Epithelial cell of prostate (primary cell): ENCODE measurements around the gene ALG1L2.
"Not testable (repeated sequence)": the region's sequence is repeated elsewhere in the genome, so short reads cannot be mapped to it uniquely, and the experiment has no call there.

Experiments
- DNase-seq: peaks from one replicate; pipeline ENCODE4 v3.0.0-alpha.2; 2011; ENCODE audit warnings: low read depth, low spot score
- H3K27ac ChIP-seq: fragments of 450-650 bp; 2 replicates; pipeline ENCODE4 v1.5.1; 2017; ENCODE audit warnings: mild to moderate bottlenecking

Gene ALG1L2

DNA sequence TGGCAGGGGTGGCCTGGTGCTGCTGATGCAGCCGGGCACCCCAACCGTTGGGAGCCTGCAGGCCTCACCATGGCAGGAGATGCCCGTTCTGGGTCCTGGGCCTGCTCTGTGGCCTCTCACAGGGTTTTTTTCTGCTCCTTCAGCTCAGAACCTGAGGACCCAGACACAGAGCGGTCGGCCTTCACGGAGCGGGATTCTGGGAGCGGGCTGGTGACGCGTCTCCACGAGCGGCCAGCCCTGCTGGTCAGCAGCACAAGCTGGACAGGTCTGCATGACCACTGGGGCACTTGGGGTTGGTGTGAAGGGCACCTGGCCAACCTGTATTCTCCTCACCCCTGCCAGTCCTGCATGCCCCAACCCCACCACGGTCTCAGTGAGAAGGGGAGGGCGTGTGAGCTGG lies 10.3 kb downstream of the ALG1L2 start:
- no peak overlapping the region for H3K27ac ChIP-seq
- no peak for DNase-seq

DNA sequence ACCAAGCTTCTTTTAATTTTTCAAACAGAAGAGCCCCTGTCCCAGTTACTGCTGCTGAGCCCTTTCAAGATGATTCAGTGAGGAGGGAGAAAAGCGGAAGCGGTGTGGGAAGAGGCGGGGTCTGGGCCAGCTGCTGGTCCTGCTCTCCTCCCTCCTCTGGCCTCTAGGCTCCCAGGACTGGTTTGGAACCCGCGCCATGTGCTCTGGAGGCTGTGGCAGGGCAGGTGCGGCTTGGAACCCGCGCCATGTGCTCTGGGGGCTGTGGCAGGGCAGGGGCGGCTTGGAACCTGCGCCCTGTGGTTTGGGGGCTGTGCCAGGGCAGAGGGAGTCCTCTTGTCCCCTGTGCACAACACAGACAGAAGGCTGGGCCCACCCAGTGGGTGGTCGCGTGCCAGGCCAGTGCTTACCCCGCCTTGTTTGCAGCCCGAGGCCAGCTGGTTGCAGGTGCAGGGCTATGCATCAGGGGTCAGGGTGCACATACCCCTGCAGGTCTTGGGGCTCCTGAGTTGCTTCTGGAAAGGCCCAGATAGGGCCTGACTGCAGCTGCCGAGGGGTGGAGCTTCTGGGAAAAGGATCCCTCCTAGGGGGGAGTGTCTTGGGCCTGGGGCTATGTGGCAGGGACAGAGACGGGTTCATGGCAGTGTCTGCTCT lies 12.2 kb downstream of the ALG1L2 start:
- DNase-seq = no peak
- peak overlapping the region; percentile 47 for H3K27ac ChIP-seq

DNA sequence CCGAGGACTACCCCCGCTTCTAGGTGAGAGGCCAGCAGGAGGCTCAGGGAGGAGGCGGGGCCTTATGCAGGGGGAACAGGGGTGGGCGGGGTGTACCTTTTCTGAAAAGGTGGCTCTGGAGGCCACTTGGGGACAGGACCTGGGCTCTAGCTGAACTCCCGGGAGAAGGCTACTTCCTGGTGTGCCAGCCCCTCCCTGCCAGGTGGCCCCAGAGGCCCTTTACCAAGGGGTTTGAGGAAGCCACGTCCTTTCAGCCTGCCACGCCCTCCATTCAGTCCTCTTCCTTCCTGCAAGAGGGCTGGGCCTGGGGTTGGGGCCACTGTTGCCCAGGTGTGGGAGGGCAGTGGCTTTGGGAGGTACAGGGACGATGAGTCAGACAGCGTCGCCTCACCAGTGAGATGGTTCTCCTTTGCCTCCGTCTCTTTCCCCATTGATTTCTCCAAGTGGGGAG lies 12.9 kb downstream of the ALG1L2 start:
- peak overlapping the region; percentile 47 for H3K27ac ChIP-seq
- DNase-seq = peak; percentile 27

DNA sequence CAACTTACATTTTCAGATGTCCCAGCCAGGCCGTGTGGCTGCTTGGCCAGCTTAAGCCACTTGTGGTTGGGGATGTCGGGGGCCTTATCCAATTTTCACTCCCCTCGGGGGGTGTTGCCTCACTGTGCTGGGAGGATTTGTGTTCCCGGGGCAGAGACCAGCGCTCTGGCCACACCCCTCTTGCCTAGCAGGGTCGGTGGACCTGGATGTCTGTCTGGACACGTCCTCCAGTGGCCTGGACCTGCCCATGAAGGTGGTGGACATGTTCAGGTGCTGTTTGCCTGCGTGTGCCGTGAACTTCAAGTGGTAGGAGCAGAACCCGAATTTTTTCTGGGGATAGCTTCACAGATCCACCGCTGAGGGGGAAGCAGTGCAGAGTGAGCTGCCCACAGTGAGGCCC lies 14.2 kb downstream of the ALG1L2 start:
- H3K27ac ChIP-seq = peak overlapping the region; percentile 10

DNA sequence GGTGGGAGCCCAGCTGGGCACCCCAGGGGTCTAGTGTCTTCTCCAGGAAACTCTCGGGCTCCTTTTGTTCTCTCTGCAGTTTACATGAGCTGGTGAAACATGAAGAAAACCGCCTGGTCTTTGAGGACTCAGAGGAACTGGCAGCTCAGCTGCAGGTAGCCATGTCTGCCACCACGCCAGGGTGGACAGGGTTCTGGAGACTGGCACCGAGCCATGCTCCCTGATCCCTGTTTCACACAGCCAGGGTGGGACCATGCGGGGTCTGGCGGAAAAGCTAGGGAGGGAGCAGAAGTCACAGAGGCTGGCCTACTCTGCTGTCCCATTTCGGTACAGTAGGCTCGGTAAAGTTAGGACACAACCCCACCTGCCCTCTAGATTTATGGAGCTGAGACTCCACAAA lies 15.5 kb downstream of the ALG1L2 start:
- not testable (repeated sequence) for H3K27ac ChIP-seq, DNase-seq

More for the DNA sequence above, 14.2 kb downstream of the ALG1L2 start:
- not testable (repeated sequence) for DNase-seq

DNA sequence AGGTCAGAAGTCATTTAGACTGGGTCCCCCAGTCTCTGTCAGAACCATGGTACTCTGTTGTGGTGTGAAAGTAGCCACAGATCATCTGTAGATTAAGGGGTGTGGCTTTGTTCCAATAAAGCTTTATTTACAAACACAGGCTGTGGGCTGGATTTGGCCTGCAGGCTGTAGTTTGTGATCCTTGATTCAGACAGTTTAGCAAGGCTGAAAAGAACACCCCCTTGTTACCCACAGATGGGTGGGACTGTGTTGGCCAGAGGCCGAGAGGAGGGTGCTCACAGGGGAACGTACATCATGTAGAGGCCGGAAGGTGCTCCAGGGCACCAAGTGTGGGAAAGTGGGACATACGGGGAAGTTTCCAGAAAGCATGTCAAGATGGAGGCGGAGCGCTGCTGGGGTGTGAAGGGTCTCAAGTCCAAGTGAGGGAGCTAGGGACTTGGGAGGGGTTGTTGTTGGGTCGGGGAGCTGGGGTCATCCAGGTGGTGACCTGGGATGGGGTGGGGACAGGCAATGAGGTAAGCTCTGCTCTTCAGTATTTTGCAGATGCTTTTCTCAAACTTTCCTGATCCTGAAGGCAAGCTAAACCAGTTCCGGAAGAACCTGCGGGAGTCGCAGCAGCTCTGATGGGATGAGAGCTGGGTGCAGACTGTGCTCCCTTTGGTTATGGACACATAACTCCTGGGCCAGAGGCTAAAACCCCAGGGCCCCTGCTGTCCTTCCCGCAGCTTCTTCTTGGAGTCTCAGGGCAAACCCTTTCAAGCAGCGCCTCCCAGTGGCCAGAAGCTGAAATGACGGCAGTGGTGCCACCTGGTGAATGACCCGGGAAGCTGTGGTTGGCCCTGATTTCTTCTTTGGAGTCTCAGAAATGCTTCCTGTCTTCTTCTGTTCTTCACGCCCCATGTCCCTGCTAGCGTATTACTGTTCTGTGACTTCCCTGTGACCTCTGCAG lies 16.3 kb downstream of the ALG1L2 start:
- DNase-seq, H3K27ac ChIP-seq: not testable (repeated sequence)

DNA sequence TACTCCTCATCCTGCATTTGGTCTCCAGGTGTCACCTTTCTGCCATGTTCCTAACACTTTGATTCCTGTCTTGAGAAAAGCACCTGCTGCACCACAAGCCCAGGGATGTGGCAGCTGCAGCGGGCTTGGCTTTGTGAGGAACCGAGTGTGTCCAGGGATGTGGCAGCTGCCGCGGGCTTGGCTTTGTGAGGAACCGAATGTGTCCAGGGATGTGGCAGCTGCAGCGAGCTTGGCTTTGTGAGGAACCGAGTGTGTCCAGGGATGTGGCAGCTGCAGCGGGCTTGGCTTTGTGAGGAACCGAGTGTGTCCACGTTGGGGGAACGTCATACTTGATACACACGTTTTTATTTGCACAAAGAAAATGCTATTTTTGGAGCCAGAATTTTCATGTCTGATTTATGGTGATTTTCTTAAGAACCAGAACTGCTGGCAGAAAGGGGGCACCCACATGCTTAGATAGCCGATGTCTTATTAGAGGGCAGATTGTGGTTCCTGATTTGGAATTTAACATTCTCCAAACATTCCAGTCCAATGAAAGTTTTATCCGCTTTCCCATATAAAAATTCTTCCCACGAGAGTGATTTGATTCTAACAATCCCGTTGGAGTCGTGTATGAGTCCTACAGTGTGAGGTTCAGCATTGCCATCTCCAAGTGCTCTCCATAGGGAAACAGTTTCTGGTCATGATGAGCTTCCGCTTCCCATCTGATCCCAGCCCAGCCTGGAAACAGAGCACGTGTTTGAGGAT lies 17.2 kb downstream of the ALG1L2 start:
- not testable (repeated sequence) for DNase-seq, H3K27ac ChIP-seq

DNA sequence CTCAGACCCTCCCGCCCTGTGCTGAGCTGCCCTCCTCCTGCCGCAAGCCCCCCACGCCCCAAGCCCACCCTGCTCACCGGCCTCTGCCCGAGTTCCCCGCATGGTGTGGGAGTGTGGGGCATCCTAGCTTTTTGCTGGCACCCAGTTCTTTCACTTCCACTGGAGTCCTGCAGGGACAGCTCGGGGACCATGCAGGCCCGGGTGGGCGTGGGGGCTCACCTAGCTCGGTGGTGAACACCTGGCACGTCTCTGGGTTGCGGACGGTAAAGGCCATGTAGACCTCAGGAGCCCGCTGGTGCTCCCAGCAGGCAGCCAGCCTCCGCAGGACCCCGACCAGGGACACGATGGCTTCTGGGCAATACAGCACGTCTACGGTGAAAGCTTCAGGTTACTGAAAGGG lies 20.9 kb downstream of the ALG1L2 start:
- not testable (repeated sequence) for H3K27ac ChIP-seq, DNase-seq

DNA sequence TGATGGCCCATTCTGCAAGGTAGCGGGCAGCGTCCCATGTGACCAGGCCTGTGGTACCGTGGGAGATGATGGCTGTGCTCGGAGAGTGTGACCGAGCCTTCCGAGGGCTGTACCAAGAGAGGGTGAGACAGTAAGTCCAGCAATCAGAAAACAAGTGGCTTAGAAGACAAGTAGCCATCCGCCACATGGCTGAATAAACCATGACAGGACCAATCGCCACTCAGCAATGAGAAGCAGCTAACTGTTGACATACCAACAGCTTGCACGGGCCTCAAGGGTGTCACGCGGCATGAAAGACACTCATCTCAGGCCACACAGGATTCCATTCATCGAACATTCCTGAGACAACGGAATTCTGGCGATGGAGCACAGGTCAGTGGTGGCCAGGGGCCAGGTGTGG lies 22.6 kb downstream of the ALG1L2 start:
- DNase-seq = not testable (repeated sequence)

DNA sequence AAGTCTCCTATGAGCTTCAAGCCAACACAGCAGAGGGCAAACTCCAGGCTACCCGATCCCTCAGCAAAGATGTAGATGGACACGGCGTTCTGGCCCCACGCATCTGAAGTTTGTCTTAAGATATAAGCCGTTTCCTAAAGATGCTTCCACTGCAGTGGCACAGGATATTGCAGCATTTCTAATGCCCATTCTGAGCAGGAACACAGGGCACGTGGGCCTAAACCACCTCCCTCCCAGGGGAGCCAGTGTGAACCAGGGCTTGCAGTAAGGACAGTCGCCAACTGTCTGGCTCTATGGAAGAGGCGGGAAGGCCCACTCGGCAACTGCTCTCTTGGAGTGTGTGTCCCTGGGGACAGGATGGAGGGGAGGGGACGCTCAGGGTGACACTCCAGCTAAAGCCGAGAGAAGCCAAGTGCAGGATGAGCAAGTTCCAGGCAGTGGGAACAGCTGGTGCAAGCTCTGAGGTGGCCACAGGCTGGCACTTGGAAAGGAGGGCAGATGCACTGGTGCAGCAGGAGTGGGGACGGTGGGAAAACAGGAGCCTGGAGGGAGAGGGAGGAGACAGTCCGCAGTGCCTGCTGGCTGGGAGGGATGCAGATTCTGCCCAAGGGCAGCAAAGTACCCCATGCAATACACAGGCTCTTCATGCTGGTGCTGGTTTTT lies 25.8 kb downstream of the ALG1L2 start:
- not testable (repeated sequence) for H3K27ac ChIP-seq, DNase-seq

More for the DNA sequence above, 22.6 kb downstream of the ALG1L2 start:
- not testable (repeated sequence) for H3K27ac ChIP-seq

DNA sequence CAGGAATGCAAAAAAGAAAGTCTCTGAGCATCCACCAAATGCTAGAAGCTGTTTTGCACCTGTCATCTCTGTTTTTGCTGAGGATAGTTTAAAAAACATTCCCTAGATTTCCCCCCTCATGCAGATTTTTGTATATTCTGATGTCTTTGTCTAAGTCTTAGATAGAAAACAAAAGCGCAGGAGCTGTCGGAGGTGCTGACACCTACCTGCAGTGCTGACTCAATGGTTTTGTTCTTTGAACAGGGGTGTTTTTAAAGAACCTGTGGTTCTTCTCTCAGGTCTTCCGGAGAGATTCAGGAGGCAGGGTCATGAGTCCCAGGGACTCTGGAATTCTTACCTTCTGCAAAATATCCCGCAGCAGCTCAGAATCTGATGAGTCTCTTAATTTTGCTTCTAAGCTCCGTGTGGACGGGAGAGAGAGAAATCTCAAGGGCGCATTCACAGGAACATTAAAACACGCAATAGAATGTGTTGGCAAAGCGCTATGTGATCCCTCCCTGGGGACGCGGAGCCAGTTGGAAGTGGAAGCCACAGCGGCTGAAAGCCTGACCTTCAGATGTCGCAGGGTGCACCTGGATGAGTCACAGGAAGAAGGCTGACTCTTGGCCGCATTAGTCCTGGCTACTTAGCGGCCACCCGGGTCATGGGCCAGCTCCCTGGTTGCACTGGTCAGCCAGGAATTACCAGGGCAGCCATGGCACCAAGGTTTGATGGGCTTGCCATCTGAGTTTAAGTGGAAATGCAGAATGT lies 27.4 kb downstream of the ALG1L2 start:
- DNase-seq, H3K27ac ChIP-seq: not testable (repeated sequence)

DNA sequence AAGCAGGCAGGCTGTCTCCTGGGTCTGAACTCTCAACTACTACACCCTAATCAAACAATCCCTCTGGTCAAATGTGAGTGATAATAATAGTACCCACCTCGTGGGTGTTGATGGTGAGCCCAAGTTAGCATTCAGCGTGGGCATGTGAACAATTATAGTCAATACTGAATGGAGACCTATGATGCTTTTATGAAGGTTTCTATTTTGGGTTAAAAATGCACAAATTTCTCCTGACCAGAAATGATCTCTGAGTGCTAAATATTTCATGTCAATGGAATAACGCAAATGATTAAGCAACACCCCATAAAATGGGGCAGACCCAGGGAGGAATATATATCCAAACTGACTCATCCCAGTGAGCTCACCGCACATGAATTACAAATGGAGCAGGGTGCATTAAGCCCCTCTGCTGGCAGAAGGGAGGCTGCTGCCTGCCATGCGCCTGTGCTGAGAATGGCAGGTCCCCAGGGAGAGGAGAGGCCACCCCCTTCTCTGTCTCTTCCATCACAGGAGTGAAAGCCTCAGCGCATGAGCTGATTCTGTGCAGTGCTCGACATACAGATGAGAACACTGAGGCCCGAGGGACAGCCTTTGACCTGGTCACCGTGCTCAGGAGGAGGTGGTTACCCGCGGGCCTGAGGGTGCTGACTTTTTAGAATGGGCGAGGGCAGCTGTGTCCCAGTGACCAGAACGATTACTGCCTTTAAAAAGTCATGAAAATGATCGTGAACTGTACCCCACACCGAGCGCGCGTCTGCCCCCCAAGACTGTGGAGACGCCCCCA lies 28.9 kb downstream of the ALG1L2 start:
- H3K27ac ChIP-seq = peak overlapping the region; percentile 80
- not testable (repeated sequence) for DNase-seq

DNA sequence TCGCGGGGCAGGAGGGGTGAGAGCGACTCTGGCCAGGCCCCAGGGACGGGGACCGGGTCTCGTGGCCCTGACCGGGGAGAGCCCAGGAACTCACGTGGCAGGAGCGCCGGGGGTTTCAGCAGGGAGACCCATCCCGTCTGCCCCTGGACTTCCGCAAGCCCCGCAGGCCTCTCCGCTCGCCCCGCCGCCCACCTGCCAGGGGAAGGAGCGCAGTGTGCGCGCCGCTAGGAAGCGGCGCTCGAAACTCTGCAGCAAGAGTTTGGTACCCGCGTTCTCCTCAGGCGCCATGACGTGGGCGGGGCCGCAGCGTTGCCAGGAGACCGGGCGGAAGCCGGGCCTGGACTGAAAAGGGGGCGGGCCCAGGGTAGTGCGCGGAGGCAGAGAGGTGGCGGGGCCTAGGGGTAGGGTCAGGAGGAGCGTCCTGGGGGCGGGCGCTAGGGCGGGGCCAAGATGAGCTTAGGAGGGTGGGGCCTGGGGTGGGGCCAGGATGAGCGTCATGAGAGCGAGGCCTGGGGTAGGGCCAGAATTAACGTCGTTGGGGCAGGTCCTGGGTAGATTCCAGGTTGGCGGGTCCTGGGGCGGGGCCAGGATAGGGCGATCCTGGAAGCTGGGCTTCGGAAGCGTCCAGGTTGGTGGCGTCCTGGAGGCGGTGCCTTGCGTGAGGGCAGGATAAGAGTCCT lies 29.7 kb downstream of the ALG1L2 start:
- peak overlapping the region; percentile 80 for H3K27ac ChIP-seq
- peak; percentile 92 for DNase-seq

DNA sequence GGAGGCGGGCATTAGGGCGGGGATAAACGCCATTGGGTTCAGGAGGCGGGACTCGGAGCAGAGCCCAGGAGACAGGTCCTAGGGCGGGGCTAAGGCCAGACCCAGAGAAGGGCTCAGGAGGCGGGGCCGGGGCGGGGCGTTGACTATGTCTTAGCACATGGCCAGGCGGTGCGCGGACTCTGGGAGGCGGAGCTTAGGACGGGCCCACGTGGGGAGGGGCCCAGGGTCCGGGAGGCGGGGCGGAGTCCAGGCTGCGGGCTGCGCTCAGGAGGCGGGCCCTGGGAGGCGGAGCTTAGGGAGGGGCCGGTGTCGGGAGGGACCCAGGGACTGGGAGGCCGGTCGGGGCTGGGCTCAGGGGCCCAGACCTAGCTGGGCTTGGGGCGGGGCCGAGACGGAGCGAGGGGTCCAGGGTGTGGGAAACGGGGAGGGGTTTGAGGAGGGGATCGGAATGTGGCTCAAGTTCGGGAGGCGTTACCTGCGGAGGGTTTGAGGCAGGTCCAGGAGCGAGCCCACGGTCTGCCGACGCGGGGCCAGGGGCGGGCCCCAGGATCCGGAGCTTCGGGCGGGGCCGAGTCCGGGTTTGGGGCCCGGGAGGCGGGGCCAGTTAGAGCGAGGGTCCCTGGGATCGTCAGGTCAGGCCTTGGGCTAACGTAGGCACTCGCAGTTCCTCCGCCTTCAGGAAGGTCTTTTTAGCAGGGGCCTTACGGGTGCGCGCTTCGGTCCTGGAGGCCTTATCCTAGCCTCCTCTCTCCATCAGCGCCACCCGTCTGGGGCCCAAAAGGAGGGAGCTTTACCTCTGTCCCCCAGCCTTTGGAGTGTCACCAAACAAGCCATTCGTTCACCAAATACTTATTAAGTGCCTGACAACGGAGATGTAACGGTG lies 30.5 kb downstream of the ALG1L2 start:
- H3K27ac ChIP-seq = peak overlapping the region; percentile 80
- peak; percentile 72 for DNase-seq

DNA sequence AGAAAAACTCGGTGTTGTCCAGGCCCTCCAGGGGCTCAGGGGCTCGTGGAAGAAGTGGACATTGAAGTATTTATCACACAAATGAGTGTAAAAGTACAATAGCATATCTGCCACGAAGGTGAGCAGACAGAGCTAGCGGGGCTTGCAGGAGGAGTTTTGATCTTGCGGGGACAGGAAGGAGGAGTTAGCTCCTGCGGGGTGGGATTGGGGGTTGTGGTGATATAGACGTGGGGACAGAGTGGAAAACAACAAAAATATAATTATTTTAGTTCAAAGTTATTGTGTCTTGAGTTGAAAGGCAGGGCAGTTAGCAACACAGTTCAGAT lies 31.1 kb downstream of the ALG1L2 start:
- DNase-seq = not testable (repeated sequence)
- H3K27ac ChIP-seq = peak overlapping the region; percentile 80

DNA sequence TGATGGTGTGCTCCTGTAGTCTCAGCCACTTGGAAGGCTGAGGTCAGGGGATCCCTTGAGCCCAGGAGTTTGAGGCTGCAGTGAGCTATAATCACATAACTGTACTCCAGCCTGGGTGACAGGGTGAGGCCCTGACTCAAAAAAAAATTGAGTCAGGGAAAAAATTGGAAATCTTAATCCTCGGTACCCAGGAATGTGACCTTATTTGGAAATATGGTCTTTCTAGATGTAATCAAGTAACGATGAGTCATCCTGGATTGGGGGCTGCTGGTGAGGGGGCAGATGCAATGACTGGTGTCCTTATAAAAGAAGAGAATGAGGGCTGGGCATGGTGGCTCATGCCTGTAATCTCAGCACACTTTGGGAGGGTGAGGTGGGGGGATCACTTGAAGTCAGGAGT lies 33.8 kb downstream of the ALG1L2 start:
- not testable (repeated sequence) for DNase-seq, H3K27ac ChIP-seq

DNA sequence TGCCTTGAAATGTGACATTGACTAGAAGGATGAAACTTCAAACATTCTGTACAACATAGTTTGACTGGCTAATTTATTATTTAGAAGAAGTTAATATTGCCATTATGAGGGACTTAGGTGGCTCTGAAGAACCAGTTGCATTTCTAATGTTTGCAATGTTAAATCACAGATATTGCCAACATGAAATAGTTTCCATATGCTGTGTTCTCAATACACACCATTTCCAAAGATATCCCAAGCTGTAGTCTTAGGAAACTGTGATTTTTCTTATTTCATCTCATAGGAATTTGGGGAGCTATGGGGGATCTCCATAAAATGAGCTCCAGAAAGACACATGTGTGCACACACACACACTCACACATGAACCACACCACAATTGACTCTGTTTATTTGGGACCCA lies 36.3 kb downstream of the ALG1L2 start:
- no peak for DNase-seq
- no peak overlapping the region for H3K27ac ChIP-seq
